NK-92 (cell line): Measurements from ENCODE around the gene FBXO42.
"Not testable (repeated sequence)": the region's sequence is repeated elsewhere in the genome, so short reads cannot be mapped to it uniquely, and the experiment has no call there.

Experiments
- DNase-seq: peaks from one replicate; lab custom pipeline; 2025; ENCODE audit not compliant: unreplicated experiment; lab: John Stamatoyannopoulos, UW

The FBXO42 gene

GRCh38 chr1:16266411-16267118 is 85.7 kb downstream of the FBXO42 start:
- no peak for DNase-seq

GRCh38 chr1:16262067-16262466 is 90.2 kb downstream of the FBXO42 start:
- DNase-seq, result no peak

- no peak for DNase-seq
Measured at GRCh38 chr1:16260814-16261213, 91.5 kb downstream of the FBXO42 start.

GRCh38 chr1:16258591-16259135 is 93.6 kb downstream of the FBXO42 start:
- no peak for DNase-seq

GRCh38 chr1:16257968-16258367 is 94.3 kb downstream of the FBXO42 start:
- DNase-seq, result no peak

- not testable (repeated sequence) for DNase-seq
Measured at GRCh38 chr1:16257556-16257955, 94.7 kb downstream of the FBXO42 start.

- DNase-seq, result no peak
Measured at GRCh38 chr1:16256478-16256877, 95.8 kb downstream of the FBXO42 start.

- DNase-seq, result no peak
Measured at GRCh38 chr1:16254263-16254928, 97.9 kb downstream of the FBXO42 start.

- DNase-seq, result no peak
Measured at GRCh38 chr1:16253332-16253922, 98.9 kb downstream of the FBXO42 start.

- DNase-seq, result no peak
Measured at GRCh38 chr1:16252912-16253311, 99.4 kb downstream of the FBXO42 start.

- DNase-seq, result no peak
Measured at GRCh38 chr1:16251381-16251780, 100.9 kb downstream of the FBXO42 start.

GRCh38 chr1:16250524-16251251 is 101.6 kb downstream of the FBXO42 start:
- no peak for DNase-seq

- DNase-seq, result no peak
Measured at GRCh38 chr1:16249596-16250241, 102.6 kb downstream of the FBXO42 start.

- DNase-seq, result no peak
Measured at GRCh38 chr1:16248603-16249516, 103.4 kb downstream of the FBXO42 start.

- no peak for DNase-seq
Measured at GRCh38 chr1:16248007-16248436, 104.3 kb downstream of the FBXO42 start.

GRCh38 chr1:16247441-16247840 is 104.8 kb downstream of the FBXO42 start:
- DNase-seq, result no peak

GRCh38 chr1:16246961-16247360 is 105.3 kb downstream of the FBXO42 start:
- DNase-seq, result no peak

GRCh38 chr1:16246239-16246638 is 106.0 kb downstream of the FBXO42 start:
- DNase-seq, result not testable (repeated sequence)

GRCh38 chr1:16245476-16246196 is 106.6 kb downstream of the FBXO42 start:
- no peak for DNase-seq
